HG03432 (cell line): ENCODE results near the gene ALK.

Experiments used
- ATAC-seq: cut with Tn5 transposase; IDR thresholded peaks from one replicate; pipeline ENCODE4 v1.9.1; 2021; ENCODE audit warnings: mild to moderate bottlenecking, moderate library complexity; ENCODE audit not compliant: unreplicated experiment

ALK gene

DNA sequence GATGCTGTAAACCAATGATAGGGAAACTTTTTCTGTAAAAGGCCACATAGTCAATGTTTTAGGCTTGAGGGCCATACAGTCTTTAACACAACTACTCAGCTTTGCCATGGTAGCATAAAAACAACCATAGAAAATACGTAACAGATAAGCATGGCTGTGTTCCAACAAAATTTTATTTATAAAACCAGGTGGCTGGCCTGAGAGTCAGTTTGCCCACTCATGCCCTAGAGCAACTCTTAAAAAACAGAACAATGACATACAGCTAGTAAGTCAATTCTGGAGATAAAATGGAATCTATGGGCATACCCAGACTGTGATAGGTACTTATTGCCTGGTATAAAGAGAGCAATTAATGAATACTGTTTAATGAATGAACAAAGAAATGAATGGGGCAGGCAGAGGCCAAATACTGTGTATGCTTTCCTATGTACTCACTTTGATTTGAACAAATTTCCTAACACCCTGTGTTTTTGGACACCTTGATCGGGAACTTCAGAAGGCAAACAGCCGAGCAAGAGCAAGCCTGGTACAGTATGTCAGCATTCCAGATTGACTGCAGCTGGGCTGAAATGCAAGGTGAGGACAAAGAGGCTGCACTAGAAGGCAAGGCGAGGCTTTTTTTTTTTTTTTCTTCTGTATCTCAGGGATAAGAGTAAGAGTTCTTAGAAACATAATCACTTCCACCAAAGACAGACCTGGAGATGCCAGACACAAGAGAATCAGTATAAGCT lies 490.8 kb downstream of the ALK start:
- ATAC-seq = no peak

DNA sequence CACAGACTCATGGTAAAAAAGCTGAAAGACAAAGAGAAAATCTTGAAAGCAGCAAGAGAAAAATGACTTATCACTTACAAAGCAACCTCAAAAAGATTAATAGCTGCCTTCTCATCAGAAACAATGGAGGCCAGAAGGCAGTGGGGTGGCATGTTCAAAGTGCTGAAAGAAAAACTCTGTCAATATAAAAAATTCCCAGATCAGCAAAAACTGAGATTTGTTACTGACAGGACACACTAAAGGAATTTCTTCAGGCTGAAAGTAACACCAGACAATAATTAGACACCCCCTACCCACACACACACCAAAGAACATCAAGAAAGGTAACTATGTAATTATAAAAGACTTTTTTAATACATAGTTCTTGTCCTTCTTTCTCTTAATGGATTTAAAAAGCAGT lies 495.0 kb downstream of the ALK start:
- ATAC-seq = no peak

DNA sequence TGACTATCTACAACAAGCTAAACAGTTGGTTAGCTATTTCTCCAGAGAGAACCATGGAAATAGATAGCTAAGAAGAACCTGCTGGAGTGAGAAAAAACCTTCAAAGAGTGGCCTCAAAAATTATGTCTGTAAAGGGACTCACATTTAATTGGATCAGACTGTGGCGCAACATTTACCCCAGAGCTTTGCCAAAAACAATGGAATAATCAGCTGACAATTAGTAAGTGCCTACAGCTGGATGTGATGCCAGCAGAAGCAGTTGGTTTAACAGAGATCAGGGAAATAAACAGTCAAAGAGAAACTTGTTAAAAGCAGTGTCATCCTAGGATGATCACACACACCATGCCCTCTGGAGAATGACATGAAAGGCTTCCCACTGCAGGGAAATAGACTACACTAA lies 495.5 kb downstream of the ALK start:
- ATAC-seq = no peak

DNA sequence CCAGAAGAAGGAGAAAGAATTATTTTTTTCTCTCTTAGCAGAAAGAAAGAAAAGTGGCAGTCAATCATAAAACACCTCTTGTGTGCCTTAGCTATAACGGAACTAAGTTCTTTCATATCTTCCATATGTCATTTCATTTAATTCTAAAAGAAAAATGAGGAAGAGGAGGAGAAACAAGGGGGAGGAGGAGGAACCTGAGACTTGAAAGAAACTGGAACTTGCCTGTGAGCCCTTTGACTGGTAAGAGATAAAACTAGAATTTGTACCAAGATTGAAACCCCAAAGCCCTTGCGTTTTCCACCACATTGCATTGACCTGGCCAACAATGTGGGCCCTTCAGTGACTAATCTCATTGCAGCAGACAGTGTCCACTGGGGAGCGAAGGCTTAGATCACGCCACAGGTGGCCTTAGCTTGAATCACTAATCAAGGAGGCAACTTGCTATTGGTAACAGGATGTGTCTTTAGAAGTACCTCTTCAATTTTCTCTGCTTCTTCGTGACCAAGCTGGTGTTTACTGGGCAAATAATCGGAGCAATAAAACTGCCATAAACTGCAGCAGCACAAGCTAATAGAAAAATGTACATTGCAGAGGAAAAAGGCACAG lies 498.2 kb downstream of the ALK start:
- ATAC-seq = no peak

DNA sequence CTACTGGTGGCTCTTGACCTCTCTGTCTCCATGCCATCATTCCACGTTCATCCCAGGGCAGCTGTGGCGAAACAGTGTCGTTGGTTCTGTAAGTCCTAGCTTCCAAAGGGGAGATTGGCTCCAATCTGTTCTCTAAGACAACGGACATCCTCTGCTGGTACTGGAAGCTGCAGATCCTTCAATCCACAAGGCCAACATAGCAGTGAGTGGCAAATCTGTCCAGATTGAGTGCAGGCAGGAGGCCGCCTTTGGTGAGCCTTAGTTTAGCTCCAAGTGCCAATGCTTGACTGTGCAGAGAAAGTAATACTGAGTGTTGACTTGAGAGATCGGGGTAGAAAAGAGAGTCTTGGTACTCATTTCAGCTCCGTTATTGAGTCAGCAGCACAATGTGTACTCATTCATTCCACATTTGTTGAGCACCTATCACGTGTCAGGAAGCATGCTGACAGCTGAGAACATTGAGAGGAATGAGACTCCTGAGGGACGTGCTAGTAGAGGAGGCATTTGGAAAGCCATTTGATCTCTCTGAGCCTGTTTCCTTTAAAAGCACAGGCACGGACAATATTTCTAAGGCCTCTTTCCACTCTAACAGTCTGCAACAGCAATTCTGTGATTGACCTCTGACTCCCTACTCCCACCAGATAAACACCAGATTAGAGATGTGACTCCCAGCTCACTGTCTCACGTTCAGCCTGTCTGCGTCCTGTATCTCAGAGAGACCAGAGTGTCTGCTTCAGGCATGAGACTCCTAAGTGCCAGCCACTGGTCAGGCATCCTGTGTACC lies 500.2 kb downstream of the ALK start:
- no peak for ATAC-seq

DNA sequence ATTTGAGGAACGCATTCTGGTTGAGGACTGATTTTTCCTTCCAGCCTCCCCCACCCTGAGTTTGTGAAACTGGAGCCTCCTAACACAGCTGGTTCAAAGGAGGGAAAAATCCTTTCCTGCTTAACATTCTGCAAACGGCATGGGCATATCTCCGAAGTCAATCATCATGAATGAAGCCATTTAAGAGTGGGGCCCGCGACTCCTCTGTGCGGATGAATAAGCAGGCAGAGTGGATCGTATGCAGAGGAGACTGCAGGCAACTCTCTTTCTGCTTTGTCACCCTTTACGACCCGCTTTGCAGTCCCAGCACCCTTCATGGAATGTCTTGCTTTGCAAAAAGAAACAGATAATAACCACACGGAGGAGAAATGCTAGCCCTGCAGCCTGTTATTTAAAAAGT lies 500.9 kb downstream of the ALK start:
- ATAC-seq = no peak

DNA sequence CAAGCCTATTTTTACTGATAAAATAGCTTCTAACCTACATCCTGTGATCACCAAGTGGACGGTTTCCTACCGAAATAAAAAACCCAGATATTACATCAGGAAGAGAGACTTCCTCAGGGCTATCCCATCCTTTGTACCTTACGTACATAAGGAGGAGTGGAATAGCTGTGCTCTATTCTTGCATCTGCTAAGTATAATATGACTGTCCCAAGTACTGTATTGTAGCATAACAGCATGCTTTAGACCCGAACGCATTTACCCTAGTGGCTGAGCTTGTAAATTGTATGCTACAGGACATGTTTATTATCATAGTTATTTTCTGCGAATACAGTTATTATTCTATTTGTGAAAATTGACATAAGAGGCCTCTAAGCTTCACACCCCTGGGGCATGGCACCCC lies 503.8 kb downstream of the ALK start:
- ATAC-seq = no peak

DNA sequence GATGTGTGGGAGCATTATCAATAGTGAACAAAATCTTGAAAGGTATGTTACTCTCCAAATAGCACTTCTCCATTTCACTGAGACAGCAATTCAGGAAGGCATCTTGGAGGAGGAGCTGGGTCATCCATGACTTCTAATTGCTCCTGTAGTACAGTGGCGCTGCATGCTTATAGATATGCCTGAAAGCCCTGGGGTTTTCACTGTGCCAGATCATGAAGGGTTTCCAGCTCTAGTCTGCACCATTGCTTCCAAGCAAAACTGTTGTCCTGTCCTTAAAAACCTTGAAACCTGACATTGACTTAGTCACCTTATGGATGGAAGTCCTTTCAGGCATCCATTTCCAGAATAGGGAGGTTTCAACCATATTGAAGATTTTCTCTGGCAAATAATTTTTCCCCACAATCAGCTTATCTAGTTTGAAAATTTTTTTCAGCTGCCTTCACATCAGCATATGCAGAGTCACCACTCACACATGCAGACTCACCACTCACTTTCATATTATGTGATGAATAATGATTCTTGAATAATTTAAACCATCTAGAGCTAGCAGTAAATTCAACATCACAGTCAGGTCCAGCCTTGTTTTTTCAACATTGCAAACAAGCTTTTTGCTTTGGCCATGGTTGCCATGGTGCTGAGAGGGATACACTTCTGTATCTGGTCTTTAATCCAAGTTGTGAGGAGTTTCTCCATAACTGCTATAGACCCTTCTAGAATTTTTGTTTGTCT lies 509.0 kb downstream of the ALK start:
- ATAC-seq = no peak

DNA sequence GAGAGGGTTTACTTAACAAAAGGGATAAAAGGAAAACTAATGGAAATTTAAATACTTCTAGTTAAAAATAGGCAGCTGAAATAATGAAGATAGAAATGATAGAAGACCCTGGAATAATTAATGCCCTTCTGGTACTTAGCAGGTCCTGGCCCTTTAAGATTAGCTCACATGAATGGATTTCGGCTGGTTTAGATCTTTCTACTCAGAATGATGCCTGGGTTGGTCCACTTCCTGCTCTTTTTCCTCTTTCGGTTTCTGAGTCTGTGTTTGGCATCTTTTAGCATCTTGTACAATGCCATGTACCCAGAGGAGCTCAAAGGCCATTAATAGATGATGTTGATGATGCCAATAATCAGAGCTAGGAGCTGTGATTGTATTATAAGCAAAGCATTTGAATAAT lies 515.7 kb downstream of the ALK start:
- no peak for ATAC-seq

DNA sequence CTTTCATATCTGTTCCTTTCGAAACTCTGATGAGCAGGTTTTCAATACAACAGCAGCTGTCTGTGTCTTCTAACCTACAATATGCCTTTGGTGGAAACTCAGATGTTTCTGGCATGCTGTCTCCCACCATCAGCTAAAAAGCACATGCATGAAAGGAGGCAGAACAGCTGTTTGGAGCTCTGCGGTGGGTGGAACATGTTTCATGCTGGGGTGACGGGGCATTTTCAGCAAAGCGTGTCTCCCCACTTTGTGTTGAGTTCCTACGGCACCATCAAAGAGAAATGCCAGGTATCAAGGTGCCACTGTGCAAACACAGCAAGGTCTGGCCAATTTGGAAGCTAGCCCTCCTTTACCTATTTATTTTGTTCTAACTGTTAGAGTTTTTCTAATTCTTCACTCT lies 516.1 kb downstream of the ALK start:
- no peak for ATAC-seq

DNA sequence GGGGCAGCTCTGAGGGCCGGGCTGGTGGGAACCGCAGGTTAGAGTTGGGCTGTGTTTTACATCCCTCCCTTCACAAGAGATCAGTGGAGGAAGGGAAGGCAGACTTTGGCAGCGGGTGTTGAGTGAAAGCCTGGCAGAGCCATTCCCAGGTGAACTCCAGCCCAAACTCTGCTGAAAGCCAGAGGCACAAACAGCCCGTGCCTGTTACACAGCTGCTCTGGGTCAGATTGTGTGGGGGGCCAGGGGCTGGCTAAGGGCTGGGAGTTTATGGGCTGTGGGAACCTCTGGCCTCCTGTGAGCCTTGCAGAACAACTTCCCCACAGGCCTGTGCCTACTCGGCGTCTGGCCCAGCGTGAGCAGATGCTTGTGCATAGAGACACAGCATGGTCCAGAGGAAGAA lies 519.4 kb downstream of the ALK start:
- no peak for ATAC-seq

DNA sequence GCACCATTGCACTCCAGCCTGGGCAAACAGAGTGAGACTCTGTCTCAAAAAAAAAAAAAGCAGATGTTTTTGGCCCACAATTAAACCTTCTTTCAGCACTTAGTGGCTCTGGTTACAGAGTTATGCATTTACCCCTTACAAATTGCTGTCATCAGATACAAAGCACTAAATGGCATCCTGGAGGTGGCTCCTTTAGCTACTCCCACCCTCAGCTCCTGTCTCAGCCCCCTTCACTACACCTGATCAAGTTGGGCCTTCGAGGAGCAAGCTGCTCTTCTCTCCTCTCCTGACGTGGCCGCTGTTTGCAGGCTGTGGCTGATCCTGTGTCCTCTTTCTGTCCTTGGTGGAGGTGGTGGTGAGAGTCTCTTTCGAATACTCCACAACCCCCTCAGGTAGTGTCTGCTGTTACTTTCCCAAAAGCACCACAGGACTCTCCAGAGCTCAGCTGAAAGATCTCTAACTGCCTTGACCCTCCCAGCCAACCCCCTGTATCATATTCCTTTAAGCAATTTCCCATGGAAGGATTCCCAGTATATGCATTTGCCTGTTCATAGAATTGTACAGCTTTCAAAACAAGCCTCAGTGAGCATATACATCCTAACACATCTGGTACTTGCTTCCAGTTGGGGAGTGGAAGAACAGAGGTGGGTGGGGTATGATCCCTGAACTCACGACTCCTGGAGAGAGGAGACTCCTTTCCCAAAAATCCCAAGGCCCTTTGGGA lies 520.3 kb downstream of the ALK start:
- ATAC-seq = no peak

DNA sequence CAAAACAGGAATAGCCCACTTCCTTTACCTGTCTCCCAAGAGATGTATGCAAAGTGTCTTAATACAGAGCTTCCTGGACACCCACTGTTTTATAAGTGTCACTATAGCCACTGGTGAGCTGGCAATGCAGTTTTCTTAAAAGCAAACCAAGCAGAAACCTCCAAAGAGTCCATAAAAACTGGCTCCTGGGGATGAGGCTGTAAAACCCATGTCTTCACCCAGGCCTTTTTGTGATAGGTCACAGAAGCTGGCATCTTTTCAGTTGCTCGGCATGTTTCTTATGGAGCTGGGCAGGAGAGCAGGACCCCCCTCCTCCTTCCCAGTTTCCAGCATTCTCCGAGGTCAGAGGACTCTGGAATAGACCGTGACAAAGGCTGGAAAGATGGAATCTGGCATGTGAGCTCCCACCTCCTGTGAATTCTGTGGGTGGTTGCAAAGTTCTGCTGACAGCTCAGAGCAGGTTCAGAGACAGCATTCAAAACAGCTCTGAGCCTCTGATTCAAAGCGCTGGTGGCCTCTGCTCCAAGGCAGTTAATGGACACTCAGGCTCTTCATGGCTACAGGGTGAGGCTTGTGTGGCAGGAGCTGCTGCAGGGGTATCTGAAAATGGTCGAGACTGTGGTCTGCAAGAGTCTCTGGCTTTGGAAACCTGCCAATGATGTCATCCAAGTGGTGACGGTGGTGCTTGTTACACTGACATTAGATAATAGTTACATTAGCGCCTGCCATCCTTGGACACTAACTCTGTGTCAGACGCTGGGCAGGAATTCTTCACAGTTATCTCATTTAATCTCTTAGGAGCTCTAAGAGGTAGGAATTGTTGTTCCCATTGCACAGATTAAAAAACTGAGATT lies 522.8 kb downstream of the ALK start:
- ATAC-seq = no peak

DNA sequence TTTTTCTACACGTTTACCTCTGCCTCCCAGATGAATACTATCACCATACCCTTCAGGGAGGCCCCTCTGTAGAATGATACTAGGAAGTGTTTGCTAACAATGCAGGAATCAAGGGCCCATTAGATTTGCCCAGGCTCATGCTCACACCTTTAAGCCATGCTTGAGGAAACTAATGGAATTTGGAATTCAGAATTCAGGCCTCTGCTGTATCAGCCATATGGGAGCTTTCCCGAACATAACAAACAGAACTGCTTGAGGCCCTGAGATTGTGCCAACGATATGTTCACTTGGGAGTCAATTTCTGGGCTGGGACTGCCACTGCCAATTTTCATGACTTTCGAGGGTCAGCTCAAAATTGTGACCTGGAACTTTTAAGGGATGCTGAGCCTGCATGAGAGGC lies 523.7 kb downstream of the ALK start:
- ATAC-seq = no peak

DNA sequence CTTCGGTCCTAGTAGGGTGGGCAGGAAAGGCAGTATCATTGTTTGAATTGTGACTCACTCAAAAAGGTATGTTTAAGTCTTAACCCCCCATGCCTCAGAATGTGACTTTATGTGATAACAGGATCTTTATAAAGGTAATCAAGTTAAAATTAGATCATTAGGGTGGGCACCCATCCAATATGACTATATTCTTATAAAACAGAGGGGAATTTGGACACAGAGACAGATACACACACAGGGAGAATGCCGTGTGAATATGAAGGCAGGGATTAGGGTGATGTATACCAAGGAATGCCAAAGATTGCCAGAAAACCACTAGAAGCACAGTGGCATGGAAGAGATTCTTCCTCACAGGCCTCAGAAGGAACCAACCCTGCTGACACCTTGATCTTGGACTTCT lies 524.3 kb downstream of the ALK start:
- no peak for ATAC-seq

DNA sequence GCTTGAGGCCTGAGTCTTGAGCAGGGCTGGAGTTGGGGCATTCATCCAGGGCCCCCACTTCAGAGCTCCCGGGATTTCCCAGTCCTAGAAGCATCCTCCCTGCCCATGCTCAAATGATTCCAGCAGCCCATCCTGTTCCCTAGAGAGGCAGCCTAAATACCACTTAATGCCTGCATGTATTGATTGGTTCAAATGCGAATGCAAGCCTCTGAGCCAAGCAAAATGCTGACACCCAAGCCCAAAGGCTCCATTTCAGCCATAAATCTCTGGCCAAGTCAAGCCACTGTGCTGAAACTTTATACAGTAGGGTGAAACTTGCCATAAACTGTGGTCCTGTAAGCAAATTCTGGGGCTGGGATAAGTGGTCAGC lies 526.4 kb downstream of the ALK start:
- no peak for ATAC-seq

DNA sequence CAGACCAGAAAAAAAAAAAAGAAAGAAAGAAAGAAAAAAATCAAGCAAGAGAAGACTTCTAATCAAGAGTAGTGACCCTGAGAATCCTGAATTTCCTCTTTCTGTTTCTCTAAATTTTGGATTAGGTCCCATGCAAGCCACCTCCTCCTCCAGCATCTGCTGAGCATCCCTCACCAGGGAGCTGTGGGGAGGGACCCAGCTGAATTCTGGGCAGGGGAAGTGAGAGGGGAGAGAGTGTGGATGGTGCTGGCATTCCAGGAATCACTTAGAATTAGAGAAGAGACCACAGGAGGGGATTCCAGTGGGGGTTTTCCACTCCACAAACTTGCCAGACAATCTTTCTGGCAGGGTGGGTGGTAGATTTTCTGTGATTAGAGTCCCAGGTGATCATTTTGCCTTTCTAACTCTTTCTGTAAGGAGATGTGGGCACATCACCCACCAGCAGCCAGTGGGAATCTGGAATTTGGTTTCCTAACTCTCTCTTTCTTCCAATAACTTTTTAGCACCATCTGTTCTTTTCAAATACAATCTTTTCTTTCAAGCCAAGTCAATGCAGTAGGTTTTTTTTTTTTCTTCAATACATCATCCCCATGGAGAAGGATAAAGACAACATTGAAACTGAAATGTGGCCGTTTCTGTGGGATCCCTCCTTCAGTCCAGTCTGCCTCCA lies 526.9 kb downstream of the ALK start:
- ATAC-seq = no peak

DNA sequence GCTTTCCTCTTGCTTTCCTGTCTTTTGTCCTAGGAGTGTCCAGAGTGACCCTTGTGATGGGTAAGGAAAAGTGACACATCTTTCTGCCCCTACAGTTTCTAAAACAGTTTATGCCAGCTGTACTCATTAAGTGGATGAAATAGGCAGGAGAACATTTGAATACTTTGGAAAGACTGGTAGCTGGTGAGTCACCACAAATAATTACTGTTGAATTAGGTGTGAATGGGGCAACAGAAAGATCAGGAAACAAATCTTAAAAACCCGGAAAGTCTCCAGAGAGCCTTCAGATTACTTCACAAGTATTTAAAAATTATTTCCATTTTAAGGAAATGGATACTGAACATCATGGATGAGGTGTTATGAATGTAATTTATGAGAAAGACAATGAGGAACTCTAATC lies 527.7 kb downstream of the ALK start:
- ATAC-seq = no peak

DNA sequence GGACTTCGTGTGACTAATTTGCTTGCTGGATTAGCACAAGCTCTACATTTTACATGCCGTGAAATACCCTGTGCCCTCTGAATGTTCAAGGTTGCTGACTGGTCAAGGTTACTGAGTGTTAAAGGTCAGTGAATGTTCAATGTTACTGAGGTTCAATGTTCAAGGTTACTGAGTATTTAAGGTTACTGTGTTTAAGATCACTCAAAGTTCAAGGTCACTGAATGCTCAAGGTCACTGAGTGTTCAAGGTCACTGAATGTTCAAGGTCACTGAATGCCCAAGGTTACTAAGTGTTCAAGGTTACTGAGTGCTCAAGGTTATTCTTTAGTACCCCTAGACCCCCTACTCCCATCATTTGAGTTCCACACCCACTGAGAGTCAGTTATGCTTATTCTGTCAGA lies 528.6 kb downstream of the ALK start:
- ATAC-seq = no peak

DNA sequence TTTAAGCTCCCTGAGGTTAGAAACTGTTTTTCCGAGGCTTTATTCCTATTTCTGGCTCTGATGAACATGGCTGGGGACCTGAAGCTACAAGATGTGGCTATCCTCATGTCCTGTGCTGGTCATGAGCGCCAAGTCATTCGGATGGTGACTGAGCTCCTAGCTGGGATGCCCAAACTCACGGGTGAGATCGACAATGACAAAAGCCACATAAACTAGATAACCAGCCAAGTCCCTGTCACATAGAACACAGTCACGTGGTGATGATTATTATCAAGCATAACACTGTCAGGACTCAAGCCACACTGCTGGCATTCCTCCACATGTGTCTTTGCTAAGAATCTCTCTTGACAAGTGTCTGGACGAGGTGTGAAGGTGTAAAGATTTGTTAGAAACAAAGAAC lies 531.2 kb downstream of the ALK start:
- ATAC-seq = no peak
